Measurements from ENCODE around the gene P2RY2. TPM values are rescaled to one million over a fixed set of nuclear protein-coding genes. Genes with fewer than 3 reads are reported as not detected.

P2RY2 gene
- polyA plus RNA-seq, 1 of the 3 experiments (the other 2 are of a cell fraction), result 0.12 TPM

DNA sequence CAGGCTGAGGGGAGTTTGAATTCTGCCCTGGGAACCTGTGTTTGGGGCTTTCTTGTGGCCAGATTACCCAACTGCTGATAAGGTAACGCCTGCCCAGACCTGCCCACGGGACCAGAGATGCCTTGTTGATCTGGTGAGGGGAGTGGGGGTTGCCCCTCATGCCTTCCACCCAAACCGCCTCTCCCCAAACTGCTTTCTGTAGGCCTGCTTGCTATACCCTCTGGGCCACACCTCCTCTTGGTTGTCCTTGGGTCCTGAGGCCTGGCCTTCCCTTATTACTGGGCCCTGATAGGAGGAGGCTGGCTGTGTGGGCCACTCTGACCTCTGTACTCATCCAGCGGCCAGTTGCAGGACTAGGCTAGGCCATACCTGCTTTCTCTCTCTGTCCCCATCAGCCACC, 3.4 kb downstream of the P2RY2 start:
- no peaks in the 10 kb centered on the region for H3F3A ChIP-seq (replicated peaks; ENCODE audit: insufficient read depth)
- 91% methylated on average over 3 of the region's 4 CpGs for WGBS (ENCODE audit: low lambda C conversion rate)

More for the DNA sequence above, 3.4 kb downstream of the P2RY2 start:
- H3K9ac ChIP-seq, result no peak overlapping the region
- ChIA-PET POLR2A (no interaction called here), CTCF (interaction anchor here (1.4 to 3.3 kb wide), 2 partner anchors 21 to 68 kb away, joined by 3 to 12 read pairs; no protein-coding TSS in a partner anchor)
- no peak for DNase-seq
- no peak for TF ChIP-seq FOXJ3 (CRISPR knock-in tag; IDR thresholded peaks at IDR 0.05)
- TF ChIP-seq, protein P1, sequence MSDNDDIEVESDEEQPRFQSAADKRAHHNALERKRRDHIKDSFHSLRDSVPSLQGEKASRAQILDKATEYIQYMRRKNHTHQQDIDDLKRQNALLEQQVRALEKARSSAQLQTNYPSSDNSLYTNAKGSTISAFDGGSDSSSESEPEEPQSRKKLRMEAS (IDR thresholded peaks at IDR 0.05; ENCODE audit: low read depth), result no peak
- TF ChIP-seq, protein P2, sequence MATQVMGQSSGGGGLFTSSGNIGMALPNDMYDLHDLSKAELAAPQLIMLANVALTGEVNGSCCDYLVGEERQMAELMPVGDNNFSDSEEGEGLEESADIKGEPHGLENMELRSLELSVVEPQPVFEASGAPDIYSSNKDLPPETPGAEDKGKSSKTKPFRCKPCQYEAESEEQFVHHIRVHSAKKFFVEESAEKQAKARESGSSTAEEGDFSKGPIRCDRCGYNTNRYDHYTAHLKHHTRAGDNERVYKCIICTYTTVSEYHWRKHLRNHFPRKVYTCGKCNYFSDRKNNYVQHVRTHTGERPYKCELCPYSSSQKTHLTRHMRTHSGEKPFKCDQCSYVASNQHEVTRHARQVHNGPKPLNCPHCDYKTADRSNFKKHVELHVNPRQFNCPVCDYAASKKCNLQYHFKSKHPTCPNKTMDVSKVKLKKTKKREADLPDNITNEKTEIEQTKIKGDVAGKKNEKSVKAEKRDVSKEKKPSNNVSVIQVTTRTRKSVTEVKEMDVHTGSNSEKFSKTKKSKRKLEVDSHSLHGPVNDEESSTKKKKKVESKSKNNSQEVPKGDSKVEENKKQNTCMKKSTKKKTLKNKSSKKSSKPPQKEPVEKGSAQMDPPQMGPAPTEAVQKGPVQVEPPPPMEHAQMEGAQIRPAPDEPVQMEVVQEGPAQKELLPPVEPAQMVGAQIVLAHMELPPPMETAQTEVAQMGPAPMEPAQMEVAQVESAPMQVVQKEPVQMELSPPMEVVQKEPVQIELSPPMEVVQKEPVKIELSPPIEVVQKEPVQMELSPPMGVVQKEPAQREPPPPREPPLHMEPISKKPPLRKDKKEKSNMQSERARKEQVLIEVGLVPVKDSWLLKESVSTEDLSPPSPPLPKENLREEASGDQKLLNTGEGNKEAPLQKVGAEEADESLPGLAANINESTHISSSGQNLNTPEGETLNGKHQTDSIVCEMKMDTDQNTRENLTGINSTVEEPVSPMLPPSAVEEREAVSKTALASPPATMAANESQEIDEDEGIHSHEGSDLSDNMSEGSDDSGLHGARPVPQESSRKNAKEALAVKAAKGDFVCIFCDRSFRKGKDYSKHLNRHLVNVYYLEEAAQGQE (IDR thresholded peaks at IDR 0.05; ENCODE audit: low read depth, low read length), result no peak
- TF ChIP-seq RFX5 (IDR thresholded peaks at IDR 0.05; ENCODE audit: low read length), result no peak
- no peak for TF ChIP-seq MEF2A (IDR thresholded peaks at IDR 0.05; ENCODE audit: borderline replicate concordance, low read depth)
- TF ChIP-seq, protein P3, sequence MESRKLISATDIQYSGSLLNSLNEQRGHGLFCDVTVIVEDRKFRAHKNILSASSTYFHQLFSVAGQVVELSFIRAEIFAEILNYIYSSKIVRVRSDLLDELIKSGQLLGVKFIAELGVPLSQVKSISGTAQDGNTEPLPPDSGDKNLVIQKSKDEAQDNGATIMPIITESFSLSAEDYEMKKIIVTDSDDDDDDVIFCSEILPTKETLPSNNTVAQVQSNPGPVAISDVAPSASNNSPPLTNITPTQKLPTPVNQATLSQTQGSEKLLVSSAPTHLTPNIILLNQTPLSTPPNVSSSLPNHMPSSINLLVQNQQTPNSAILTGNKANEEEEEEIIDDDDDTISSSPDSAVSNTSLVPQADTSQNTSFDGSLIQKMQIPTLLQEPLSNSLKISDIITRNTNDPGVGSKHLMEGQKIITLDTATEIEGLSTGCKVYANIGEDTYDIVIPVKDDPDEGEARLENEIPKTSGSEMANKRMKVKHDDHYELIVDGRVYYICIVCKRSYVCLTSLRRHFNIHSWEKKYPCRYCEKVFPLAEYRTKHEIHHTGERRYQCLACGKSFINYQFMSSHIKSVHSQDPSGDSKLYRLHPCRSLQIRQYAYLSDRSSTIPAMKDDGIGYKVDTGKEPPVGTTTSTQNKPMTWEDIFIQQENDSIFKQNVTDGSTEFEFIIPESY (IDR thresholded peaks at IDR 0.05; ENCODE audit: borderline replicate concordance, low read depth), result no peak
- no peak for TF ChIP-seq SIN3A (IDR thresholded peaks at IDR 0.05; ENCODE audit: borderline replicate concordance, low read depth, low read length)
- no peak for TF ChIP-seq GABPA (IDR thresholded peaks at IDR 0.05; ENCODE audit: low read depth)
- no peak for TF ChIP-seq NRF1 (IDR thresholded peaks at IDR 0.05; ENCODE audit: low read depth, low read length)
- TF ChIP-seq EZH2phosphoT487 (IDR thresholded peaks at IDR 0.05; ENCODE audit: borderline replicate concordance, low read depth), result no peak
- TF ChIP-seq, protein P4, sequence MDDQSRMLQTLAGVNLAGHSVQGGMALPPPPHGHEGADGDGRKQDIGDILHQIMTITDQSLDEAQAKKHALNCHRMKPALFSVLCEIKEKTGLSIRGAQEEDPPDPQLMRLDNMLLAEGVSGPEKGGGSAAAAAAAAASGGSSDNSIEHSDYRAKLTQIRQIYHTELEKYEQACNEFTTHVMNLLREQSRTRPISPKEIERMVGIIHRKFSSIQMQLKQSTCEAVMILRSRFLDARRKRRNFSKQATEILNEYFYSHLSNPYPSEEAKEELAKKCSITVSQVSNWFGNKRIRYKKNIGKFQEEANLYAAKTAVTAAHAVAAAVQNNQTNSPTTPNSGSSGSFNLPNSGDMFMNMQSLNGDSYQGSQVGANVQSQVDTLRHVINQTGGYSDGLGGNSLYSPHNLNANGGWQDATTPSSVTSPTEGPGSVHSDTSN (IDR thresholded peaks at IDR 0.05), result no peak
- TF ChIP-seq RAD21 (IDR thresholded peaks at IDR 0.05; ENCODE audit: low read length), result no peak
- TF ChIP-seq, protein P5, sequence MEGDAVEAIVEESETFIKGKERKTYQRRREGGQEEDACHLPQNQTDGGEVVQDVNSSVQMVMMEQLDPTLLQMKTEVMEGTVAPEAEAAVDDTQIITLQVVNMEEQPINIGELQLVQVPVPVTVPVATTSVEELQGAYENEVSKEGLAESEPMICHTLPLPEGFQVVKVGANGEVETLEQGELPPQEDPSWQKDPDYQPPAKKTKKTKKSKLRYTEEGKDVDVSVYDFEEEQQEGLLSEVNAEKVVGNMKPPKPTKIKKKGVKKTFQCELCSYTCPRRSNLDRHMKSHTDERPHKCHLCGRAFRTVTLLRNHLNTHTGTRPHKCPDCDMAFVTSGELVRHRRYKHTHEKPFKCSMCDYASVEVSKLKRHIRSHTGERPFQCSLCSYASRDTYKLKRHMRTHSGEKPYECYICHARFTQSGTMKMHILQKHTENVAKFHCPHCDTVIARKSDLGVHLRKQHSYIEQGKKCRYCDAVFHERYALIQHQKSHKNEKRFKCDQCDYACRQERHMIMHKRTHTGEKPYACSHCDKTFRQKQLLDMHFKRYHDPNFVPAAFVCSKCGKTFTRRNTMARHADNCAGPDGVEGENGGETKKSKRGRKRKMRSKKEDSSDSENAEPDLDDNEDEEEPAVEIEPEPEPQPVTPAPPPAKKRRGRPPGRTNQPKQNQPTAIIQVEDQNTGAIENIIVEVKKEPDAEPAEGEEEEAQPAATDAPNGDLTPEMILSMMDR (IDR thresholded peaks at IDR 0.05), result no peak
- no peak for TF ChIP-seq RCOR1 (IDR thresholded peaks at IDR 0.05; ENCODE audit: low read length)
- TF ChIP-seq YY1 (IDR thresholded peaks at IDR 0.05; ENCODE audit: low read depth), result no peak
- TF ChIP-seq, protein P6, sequence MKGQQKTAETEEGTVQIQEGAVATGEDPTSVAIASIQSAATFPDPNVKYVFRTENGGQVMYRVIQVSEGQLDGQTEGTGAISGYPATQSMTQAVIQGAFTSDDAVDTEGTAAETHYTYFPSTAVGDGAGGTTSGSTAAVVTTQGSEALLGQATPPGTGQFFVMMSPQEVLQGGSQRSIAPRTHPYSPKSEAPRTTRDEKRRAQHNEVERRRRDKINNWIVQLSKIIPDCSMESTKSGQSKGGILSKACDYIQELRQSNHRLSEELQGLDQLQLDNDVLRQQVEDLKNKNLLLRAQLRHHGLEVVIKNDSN (IDR thresholded peaks at IDR 0.05; ENCODE audit: borderline replicate concordance, low read depth), result no peak
- no peaks in the 10 kb centered on the region for H3K36me3 ChIP-seq (replicated peaks in 1 of 2; ENCODE audit: control insufficient read depth in 1 of 2, insufficient read depth in 2 of 2, low read length in 1 of 2)
- peaks cover 8% of the 10 kb centered on the region for H3K27me3 ChIP-seq (ENCODE audit: insufficient read depth)
- no peaks in the 10 kb centered on the region for H4K20me1 ChIP-seq (ENCODE audit: insufficient read depth)
- no peaks in the 10 kb centered on the region for H3K9me3 ChIP-seq
- H3K27ac ChIP-seq (ENCODE audit: low read depth in 2 of 2, low read length in 1 of 2), result no peak overlapping the region
- H3K4me1 ChIP-seq (ENCODE audit: control insufficient read depth in 1 of 2, insufficient read depth in 2 of 2, low read depth in 1 of 2, low read length in 1 of 2), result peaks cover 0 to 4% of the 10 kb centered on the region in 2 experiments; a peak in 1 of 4 replicates
- no peaks in the 10 kb centered on the region for H3K9me2 ChIP-seq
- H3K4me2 ChIP-seq, result no peak overlapping the region
- no peak overlapping the region for H2AFZ ChIP-seq (ENCODE audit: low read depth)
- H3K79me2 ChIP-seq (ENCODE audit: insufficient read depth), result no peaks in the 10 kb centered on the region
- no peak overlapping the region for H3K4me3 ChIP-seq (ENCODE audit: low read depth in 2 of 2, low read length in 1 of 2)
